A549 (cell line): ENCODE results near the gene TMEM107. TPM values are rescaled to one million over a fixed set of nuclear protein-coding genes. Genes with fewer than 3 reads are reported as not detected.

Source experiments
- ATAC-seq, 2 experiments: fragments of 200-7000 bp in 1 of 2; fragments of >200 bp in 1 of 2; cut with Nextera tagmentation in 1 of 2; cut with Tn5 transposase in 1 of 2; 3 replicates each; pipeline versions ENCODE4 v1.8.0 to v1.9.1; 2018 to 2020; ENCODE audit warnings: mild to moderate bottlenecking in 1 of 2, moderate library complexity in 1 of 2
- CTCF ChIA-PET: fragments of 300-600 bp; sonication (Branson Sonifier 250); formaldehyde crosslinking; extraction: SDS; loops from one replicate; lab custom pipeline; 2021; ENCODE audit warnings: antibody characterized with exemption, inconsistent platforms; lab: Yijun Ruan, JAX
- POLR2A ChIA-PET: fragments of 350-600 bp; formaldehyde crosslinking; extraction: SDS; loops from one replicate; lab custom pipeline; 2021; ENCODE audit warnings: antibody characterized with exemption, inconsistent platforms; lab: Yijun Ruan, JAX
- DNase-seq, 2 experiments: peaks; one replicate each; pipeline versions ENCODE4 v3.0.0 to v3.0.0-alpha.2; 2011 to 2016; ENCODE audit warnings: low read depth in 1 of 2, low spot score in 1 of 2
- FAIRE-seq: peaks from 2 replicates; lab custom pipeline; 2011; peaks lifted over from hg19 to GRCh38; lab: Jason Lieb, UNC
- H3K27ac ChIP-seq, 2 experiments: fragments of >200 bp; sonication (Bioruptor Twin); formaldehyde crosslinking; 3 replicates each; pipeline ENCODE4 v1.5.1; 2016 to 2017
- H3K4me1 ChIP-seq: fragments of >200 bp; sonication (Bioruptor Twin); formaldehyde crosslinking; 3 replicates; pipeline ENCODE4 v1.6.1; 2016
- H3K4me2 ChIP-seq: fragments of >200 bp; sonication (Bioruptor Twin); formaldehyde crosslinking; 3 replicates; pipeline ENCODE4 v1.6.1; 2016
- H3K4me3 ChIP-seq: fragments of >200 bp; sonication (Bioruptor Twin); formaldehyde crosslinking; 3 replicates; pipeline ENCODE4 v1.5.1; 2016
- H3K9me3 ChIP-seq: fragments of >200 bp; sonication (Bioruptor Twin); formaldehyde crosslinking; 3 replicates; pipeline ENCODE4 v1.6.1; 2016
- CBX2 ChIP-seq: fragments of 200-600 bp; sonication (generic); IDR thresholded peaks from 2 replicates; pipeline ENCODE4 v1.6.1; 2016; ENCODE audit warnings: low read depth, mild to moderate bottlenecking, borderline replicate concordance
- CBX8 ChIP-seq: fragments of 200-600 bp; sonication (generic); IDR thresholded peaks from 2 replicates; pipeline ENCODE4 v1.6.1; 2016
- FOSL2 ChIP-seq, 2 experiments: fragments of 450-650 bp in 1 of 2; fragments of >200 bp in 1 of 2; sonication (Bioruptor Twin) in 1 of 2; formaldehyde crosslinking; IDR thresholded peaks; 2 replicates each; pipeline versions ENCODE4 v1.5.0 to v1.6.1; 2016 to 2020; ENCODE audit warnings: mild to moderate bottlenecking in 1 of 2, moderate library complexity in 1 of 2
- HEYL ChIP-seq: fragments of 250-450 bp; sonication (Bioruptor Pico); IDR thresholded peaks from 2 replicates; pipeline ENCODE4 v1.8.0; 2021; ENCODE audit warnings: mild to moderate bottlenecking, moderate library complexity
- HMGXB4 ChIP-seq: fragments of 250-450 bp; sonication (Bioruptor Pico); IDR thresholded peaks from 2 replicates; pipeline ENCODE4 v1.5.0; 2021; ENCODE audit warnings: mild to moderate bottlenecking, moderate library complexity, borderline replicate concordance
- HOXA7 ChIP-seq: fragments of 250-450 bp; sonication (Bioruptor Pico); IDR thresholded peaks from 2 replicates; pipeline ENCODE4 v1.5.0; 2020; ENCODE audit warnings: mild to moderate bottlenecking, moderate library complexity
- HOXB13 ChIP-seq: fragments of 250-450 bp; sonication (Bioruptor Pico); IDR thresholded peaks from 2 replicates; pipeline ENCODE4 v1.5.0; 2020; ENCODE audit warnings: low read depth, mild to moderate bottlenecking, moderate library complexity
- JUN ChIP-seq, 2 experiments: fragments of >200 bp; sonication (Bioruptor Twin); formaldehyde crosslinking; IDR thresholded peaks; 2 replicates in 1 of 2; 3 replicates in 1 of 2; pipeline ENCODE4 v1.6.1; 2016 to 2017
- NPAS2 ChIP-seq: fragments of 250-450 bp; sonication (Bioruptor Pico); IDR thresholded peaks from 2 replicates; pipeline ENCODE4 v1.8.0; 2022; ENCODE audit warnings: mild to moderate bottlenecking, moderate library complexity, borderline replicate concordance
- PBX3 ChIP-seq: IDR thresholded peaks from 2 replicates; pipeline ENCODE4 v1.6.1; 2012
- PHF8 ChIP-seq: fragments of 200-600 bp; sonication (generic); IDR thresholded peaks from 2 replicates; pipeline ENCODE4 v1.6.1; 2016; ENCODE audit warnings: low read depth, mild to moderate bottlenecking, antibody characterized with exemption, moderate library complexity, borderline replicate concordance
- POLR2A ChIP-seq: IDR thresholded peaks from 2 replicates; pipeline ENCODE4 v1.6.1; 2012; ENCODE audit warnings: mild to moderate bottlenecking, low read length
- POLR2AphosphoS2 ChIP-seq: conservative IDR thresholded peaks from 2 replicates; pipeline ENCODE4 v1.6.1; 2012; ENCODE audit warnings: low read length, improper control_type of control experiment, inconsistent platforms
- RNF2 ChIP-seq: fragments of 200-600 bp; sonication (generic); IDR thresholded peaks from 2 replicates; pipeline ENCODE4 v1.6.1; 2016; ENCODE audit warnings: low read depth, mild to moderate bottlenecking, antibody characterized with exemption, moderate library complexity, borderline replicate concordance
- TFCP2L1 ChIP-seq: fragments of 250-450 bp; sonication (Bioruptor Pico); IDR thresholded peaks from 2 replicates; pipeline ENCODE4 v1.5.0; 2021; ENCODE audit warnings: mild to moderate bottlenecking
- TP53 ChIP-seq: fragments of 250-450 bp; sonication (Bioruptor Pico); IDR thresholded peaks from 2 replicates; pipeline ENCODE4 v1.5.0; 2021; ENCODE audit warnings: mild to moderate bottlenecking, moderate library complexity
- ZC3H11A ChIP-seq: fragments of 450-650 bp; IDR thresholded peaks from 2 replicates; pipeline ENCODE4 v1.6.1; 2014; ENCODE audit warnings: antibody characterized with exemption, mild to moderate bottlenecking
- ZNF302 ChIP-seq: fragments of 250-450 bp; sonication (Bioruptor Pico); IDR thresholded peaks from 2 replicates; pipeline ENCODE4 v1.9.0; 2021; ENCODE audit warnings: inconsistent platforms, mild to moderate bottlenecking, moderate library complexity
- whole genome bisulfite sequencing: methylation state at CpG from one replicate; pipeline ENCODE4 v1.1.6; 2017; ENCODE audit errors: missing lambda C conversion rate; 5-methylcytosine and 5-hydroxymethylcytosine counted together
- polyA plus RNA-seq, 4 experiments: library from polyadenylated mRNA; depleted of rRNA in 3 of 4; stranded (reverse); fragments of >200 nt; fragmentation: RNase III in 1 of 4; extraction: RNeasy Plus Mini Kit Qiagen cat#74134 plus additional on column Dnase treatment in 1 of 4; gene quantifications; 2 replicates in 3 of 4; 3 replicates in 1 of 4; pipeline ENCODE4 v1.2.3, GENCODE V29; 2011 to 2017
- TF ChIP-seq, protein P1 (sequence below): fragments of >200 bp; sonication (Bioruptor Twin); formaldehyde crosslinking; IDR thresholded peaks from 3 replicates; pipeline ENCODE4 v1.6.1; 2016
- TF ChIP-seq, protein P2 (sequence below): fragments of >200 bp; sonication (Bioruptor Twin); formaldehyde crosslinking; IDR thresholded peaks from 2 replicates; pipeline ENCODE4 v1.6.1; 2016
- TF ChIP-seq, protein P3 (sequence below): fragments of 450-650 bp; IDR thresholded peaks from 2 replicates; pipeline ENCODE4 v1.6.1; 2014; ENCODE audit warnings: antibody characterized with exemption

The TMEM107 gene
- polyA plus RNA-seq, 2 of the 4 experiments (the other 2 are of a cell fraction), result 17.0 to 22.8 TPM

- Histone ChIP-seq H3K4me1 (peaks cover 19% of the 10 kb centered on the region), H3K27ac (no peak overlapping the region), H3K4me2 (no peak overlapping the region), H3K9me3 (no peaks in the 10 kb centered on the region), H3K4me3 (no peak overlapping the region)
- CTCF ChIA-PET, result interaction anchor here (0.7 to 17.8 kb wide), 8 partner anchors 8 to 94 kb away, joined by 3 to 164 read pairs (median 4); partner anchors contain the start of genes BORCS6 and HES7
- DNase-seq (no peak), ATAC-seq (no peak), FAIRE-seq (no peak)
- TF ChIP-seq CBX2 (no peak), HMGXB4 (CRISPR knock-in tag) (no peak), RNF2 (no peak), NPAS2 (CRISPR knock-in tag) (no peak), HEYL (CRISPR knock-in tag) (no peak), CBX8 (no peak), ZNF302 (CRISPR knock-in tag) (no peak), TP53 (CRISPR knock-in tag) (no peak), ZC3H11A (no peak), PBX3 (no peak), POLR2A (no peak)
- TF ChIP-seq, protein P1, sequence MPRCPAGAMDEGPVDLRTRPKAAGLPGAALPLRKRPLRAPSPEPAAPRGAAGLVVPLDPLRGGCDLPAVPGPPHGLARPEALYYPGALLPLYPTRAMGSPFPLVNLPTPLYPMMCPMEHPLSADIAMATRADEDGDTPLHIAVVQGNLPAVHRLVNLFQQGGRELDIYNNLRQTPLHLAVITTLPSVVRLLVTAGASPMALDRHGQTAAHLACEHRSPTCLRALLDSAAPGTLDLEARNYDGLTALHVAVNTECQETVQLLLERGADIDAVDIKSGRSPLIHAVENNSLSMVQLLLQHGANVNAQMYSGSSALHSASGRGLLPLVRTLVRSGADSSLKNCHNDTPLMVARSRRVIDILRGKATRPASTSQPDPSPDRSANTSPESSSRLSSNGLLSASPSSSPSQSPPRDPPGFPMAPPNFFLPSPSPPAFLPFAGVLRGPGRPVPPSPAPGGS, result no peak
- TF ChIP-seq, protein P2, sequence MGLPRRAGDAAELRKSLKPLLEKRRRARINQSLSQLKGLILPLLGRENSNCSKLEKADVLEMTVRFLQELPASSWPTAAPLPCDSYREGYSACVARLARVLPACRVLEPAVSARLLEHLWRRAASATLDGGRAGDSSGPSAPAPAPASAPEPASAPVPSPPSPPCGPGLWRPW, result no peak
- TF ChIP-seq, protein P3, sequence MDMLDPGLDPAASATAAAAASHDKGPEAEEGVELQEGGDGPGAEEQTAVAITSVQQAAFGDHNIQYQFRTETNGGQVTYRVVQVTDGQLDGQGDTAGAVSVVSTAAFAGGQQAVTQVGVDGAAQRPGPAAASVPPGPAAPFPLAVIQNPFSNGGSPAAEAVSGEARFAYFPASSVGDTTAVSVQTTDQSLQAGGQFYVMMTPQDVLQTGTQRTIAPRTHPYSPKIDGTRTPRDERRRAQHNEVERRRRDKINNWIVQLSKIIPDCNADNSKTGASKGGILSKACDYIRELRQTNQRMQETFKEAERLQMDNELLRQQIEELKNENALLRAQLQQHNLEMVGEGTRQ, result no peak
- POLR2A ChIA-PET, result no interaction called here
- WGBS, result 94% methylated on average over 11 of the region's 12 CpGs
Measured at GRCh38 chr17:8206536-8206935, 30.4 kb upstream of the TMEM107 start.

DNA sequence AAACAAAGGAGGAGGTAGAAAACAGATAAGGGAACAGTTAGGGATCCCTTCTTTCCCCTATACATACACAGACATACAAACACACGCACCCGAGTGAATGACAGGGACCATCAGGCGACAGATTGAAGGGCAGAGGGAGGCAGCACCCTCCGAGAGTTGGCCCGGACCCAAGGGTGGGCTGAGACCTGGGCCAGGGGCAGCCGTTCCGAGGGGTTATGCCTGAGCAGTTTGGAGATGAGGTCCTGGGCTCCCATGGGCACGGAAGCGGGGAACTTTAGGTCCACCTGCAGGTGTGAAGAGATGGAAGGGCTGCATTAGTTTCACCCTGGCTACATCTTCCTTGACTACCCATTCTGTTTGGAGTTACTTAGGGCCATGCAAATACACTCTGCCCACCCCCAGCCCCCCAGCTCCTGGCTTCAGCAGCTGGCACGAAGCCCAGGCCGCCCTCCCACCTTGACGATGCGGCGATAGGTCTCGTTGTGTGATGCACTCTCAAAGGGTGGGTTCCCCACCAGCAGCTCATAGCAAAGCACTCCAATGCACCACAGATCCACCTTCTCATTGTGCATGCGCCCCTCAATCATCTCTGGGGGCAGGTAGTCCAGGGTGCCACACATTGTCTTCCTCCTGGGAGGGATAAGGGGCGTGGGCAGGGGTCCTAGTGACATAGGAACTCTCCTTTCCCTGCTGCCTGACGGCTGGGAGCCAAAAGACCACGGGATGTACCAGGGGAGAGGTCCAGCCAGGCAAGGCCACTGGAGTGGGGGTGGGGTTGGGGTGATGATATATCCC, 28.8 kb upstream of the TMEM107 start:
- FAIRE-seq, result no peak
- WGBS, result 88% methylated on average over 18 of the region's 19 CpGs
- Histone ChIP-seq H3K9me3 (no peaks in the 10 kb centered on the region), H3K4me3 (no peak overlapping the region), H3K4me1 (peaks cover 12% of the 10 kb centered on the region), H3K27ac (no peak overlapping the region)
- POLR2A ChIA-PET, result interaction anchor here (1.4 kb wide), 1 partner anchor 32 kb away, joined by 4 read pairs; no protein-coding TSS in a partner anchor
- no peak for DNase-seq
- CTCF ChIA-PET, result interaction anchor here (0.9 to 17.8 kb wide), 2 partner anchors 8 to 15 kb away, joined by 4 to 164 read pairs; partner anchors contain the start of gene BORCS6
- peak; percentile 66; the same call in 1 of the 2 replicates for TF ChIP-seq TFCP2L1 (CRISPR knock-in tag)
- TF ChIP-seq PBX3, result 0 out of 2 replicates have a peak, but pooled peaks have one; percentile 26
- TF ChIP-seq JUN (IDR thresholded peaks at IDR 0.05), result peak in 1 of 2 experiments; percentile 17; a peak in 2 of 5 replicates
- peak; percentile 76; the same call in 1 of the 2 replicates for TF ChIP-seq HOXA7
- TF ChIP-seq HOXB13 (CRISPR knock-in tag), result no peak
- TF ChIP-seq PHF8, result no peak
- TF ChIP-seq POLR2AphosphoS2, result peak; percentile 68; the same call in 1 of the 2 replicates
- no peak for TF ChIP-seq FOSL2 (IDR thresholded peaks at IDR 0.05)
- TF ChIP-seq FOSL2 (CRISPR knock-in tag; IDR thresholded peaks at IDR 0.05), result no peak
- TF ChIP-seq, all 56 proteins: peak for 5
- no peak for ATAC-seq
- H3K4me2 ChIP-seq, result no peak overlapping the region
